ENCODE results near the gene CFAP46.

CFAP46 gene

DNA sequence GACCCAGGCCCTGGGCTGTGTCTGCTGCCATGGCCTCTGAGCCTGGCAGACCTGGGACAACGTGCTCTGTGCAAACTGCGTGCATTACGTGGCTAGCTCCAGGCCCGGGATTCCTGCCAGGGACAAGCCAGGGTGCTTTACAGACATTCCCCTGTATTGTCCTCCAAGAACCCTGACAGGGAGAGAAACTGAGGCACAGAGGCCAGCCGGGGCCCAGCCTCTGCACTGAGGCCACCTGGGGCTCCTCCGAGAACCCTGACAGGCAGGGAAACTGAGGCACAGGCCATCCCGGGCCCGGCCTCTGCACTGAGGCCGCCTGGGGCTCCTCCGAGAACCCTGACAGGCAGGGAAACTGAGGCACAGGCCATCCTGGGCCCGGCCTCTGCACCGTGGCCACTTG lies 64.9 kb downstream of the CFAP46 start:
- H3K36me3 Mint-ChIP-seq, result no peaks in the 10 kb centered on the region

DNA sequence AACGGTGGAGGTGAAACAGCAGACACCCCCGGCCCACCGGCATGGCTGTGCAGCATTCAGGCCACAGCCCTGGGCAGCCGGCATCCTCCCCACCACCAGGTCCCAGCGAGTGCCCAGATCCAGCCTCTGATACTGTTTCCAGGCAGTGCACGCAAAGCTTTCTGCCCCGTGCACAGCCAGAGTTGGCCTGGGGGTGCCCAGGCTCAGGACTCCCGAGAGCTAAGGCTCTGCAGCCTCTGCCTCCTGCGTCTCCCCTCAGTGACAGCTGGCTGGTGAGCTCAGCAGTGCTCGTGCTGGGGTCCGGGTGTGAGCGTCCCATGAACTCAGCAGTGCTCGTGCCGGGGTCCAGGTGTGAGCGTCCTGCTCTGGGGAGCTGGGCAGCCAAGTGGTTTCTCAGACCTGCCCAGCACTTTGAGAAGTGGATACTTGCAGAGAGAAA lies 65.4 kb downstream of the CFAP46 start:
- Mint-ChIP-seq H3K4me1 (ENCODE audit: low read depth) (no peaks in the 10 kb centered on the region), H3K36me3 (no peaks in the 10 kb centered on the region), H3K9me3 (ENCODE audit: low read depth) (peaks cover 4% of the 10 kb centered on the region), H3K4me3 (no peak overlapping the region), H3K27ac (no peak overlapping the region), H3K27me3 (peaks cover 14% of the 10 kb centered on the region)

More for the DNA sequence above, 64.9 kb downstream of the CFAP46 start:
- Mint-ChIP-seq H3K4me3 (no peak overlapping the region), H3K27me3 (peaks cover 14% of the 10 kb centered on the region), H3K9me3 (ENCODE audit: low read depth) (peaks cover 4% of the 10 kb centered on the region), H3K4me1 (ENCODE audit: low read depth) (no peaks in the 10 kb centered on the region), H3K27ac (no peak overlapping the region)

DNA sequence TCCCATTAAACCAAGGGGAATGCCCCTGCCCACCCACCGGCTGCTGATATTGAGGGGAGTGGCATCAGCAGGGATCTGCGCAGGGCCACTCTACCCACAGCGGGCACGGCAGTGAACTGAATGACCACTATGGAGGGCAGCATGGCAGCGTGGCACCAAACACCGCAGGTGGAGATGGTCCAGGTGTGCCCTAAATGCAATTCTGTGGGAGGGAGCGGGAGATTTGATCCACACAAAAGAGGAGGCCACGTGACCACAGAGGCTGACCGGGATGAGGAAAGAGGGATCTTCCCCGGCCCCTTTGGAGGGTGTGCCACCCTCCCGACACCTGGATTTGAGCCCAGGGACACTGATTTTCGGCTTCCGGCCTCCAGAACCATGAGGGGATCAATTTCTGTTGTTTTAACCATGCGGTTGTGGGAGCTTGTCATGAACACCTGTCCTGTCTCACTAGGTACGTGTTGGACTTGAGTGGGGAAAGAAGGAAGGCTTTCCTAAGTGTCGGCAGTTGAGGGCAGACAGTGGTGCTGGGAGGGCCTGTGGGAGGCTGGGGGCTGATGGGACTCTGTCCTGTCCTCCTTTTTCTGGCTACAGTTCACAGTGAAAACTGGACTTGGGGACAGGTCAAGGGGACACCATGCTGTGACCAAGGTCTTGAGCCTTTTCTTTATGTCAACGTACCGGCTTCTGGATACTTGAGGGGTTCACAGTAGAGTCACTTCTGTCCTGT lies 66.1 kb downstream of the CFAP46 start:
- Mint-ChIP-seq H3K4me3 (no peak overlapping the region), H3K36me3 (no peaks in the 10 kb centered on the region), H3K27ac (no peak overlapping the region), H3K4me1 (ENCODE audit: low read depth) (no peaks in the 10 kb centered on the region), H3K9me3 (ENCODE audit: low read depth) (peaks cover 4% of the 10 kb centered on the region), H3K27me3 (peaks cover 17% of the 10 kb centered on the region)

DNA sequence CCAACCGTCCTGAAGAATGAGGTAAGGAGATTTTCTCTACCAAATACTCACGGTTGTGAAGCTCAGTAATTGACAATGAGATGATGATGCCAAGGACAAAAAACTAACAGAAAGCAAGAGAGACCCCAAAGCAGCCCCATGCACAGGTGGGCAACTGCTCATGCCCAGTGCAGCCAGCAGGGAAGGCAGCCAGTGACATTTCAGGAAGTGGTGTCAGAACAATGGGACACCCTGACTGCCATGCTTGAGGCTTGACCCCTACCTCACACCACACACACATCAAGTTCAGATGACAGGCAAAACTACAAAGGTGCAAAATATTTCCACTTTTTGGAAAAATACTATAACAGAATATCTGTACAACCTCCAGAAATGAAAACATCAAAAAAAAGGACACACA lies 66.9 kb downstream of the CFAP46 start:
- Mint-ChIP-seq H3K9me3 (ENCODE audit: low read depth) (peaks cover 4% of the 10 kb centered on the region), H3K4me3 (no peak overlapping the region), H3K27ac (no peak overlapping the region), H3K27me3 (peaks cover 18% of the 10 kb centered on the region), H3K4me1 (ENCODE audit: low read depth) (no peaks in the 10 kb centered on the region), H3K36me3 (no peaks in the 10 kb centered on the region)

DNA sequence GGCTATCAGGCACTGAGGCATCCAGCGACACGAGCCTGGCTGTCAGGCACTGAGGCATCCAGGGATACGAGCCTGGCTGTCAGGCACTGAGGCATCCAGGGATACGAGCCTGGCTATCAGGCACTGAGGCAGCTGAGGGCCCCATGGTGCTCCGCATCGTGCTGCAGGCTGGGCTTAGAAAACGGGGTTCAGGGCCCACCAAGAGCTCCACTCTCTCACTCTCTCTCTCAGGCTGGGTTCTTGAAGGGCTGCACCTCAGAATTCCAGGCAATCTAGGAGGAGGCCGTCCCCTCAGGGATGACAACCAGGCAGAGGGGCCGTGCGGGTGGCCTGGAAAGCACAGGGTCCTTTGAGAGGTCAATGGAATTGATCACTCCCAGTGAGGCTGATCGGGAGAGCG lies 69.0 kb downstream of the CFAP46 start:
- Mint-ChIP-seq H3K27ac (no peak overlapping the region), H3K36me3 (no peaks in the 10 kb centered on the region), H3K4me3 (no peak overlapping the region), H3K27me3 (peaks cover 16% of the 10 kb centered on the region), H3K9me3 (ENCODE audit: low read depth) (peaks cover 4% of the 10 kb centered on the region), H3K4me1 (ENCODE audit: low read depth) (no peaks in the 10 kb centered on the region)

DNA sequence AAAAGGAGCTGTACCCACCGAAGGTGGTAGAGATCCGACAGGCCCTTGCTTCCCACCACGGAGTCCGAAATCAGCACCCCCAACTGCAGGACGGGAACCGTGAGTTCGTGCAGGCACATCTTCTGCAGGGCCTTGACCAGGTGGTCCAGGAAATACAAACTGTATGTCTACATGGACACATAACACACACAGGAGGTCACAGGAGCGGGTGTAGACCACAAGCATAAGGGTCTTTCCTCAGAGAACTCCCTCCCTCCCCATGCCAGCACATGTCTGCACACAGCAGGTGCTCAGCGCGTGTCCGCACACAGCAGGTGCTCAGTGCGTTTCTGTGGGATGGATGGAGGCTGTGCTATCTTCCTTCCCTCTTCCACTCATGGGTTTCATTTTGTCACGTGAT lies 69.7 kb downstream of the CFAP46 start:
- no peaks in the 10 kb centered on the region for H3K36me3 Mint-ChIP-seq
- peaks cover 4% of the 10 kb centered on the region for H3K9me3 Mint-ChIP-seq (ENCODE audit: low read depth)
- no peak overlapping the region for H3K4me3 Mint-ChIP-seq
- H3K27me3 Mint-ChIP-seq, result peaks cover 14% of the 10 kb centered on the region
- H3K4me1 Mint-ChIP-seq (ENCODE audit: low read depth), result no peaks in the 10 kb centered on the region
- no peak overlapping the region for H3K27ac Mint-ChIP-seq

DNA sequence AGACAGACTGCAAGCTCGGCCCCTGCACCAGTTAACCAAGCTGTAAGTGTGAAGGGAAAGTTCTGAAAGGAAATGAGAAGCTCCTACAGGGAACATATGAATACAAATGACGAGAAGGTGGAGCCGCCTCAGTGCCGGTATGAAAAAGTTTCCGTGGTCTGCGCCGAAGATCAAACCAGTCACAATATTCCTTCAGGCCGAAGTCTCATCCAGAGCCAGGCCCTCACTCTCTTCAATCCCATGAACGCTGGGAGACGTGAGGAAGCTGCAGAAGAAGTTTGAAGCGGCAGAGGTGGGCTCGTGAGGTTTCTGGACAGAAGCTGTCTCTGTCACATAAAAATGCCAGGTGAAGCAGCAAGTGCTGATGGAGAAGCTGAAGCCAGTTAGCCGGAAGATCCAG lies 71.9 kb downstream of the CFAP46 start:
- peaks cover 4% of the 10 kb centered on the region for H3K9me3 Mint-ChIP-seq (ENCODE audit: low read depth)
- H3K4me3 Mint-ChIP-seq, result no peak overlapping the region
- H3K4me1 Mint-ChIP-seq (ENCODE audit: low read depth), result no peaks in the 10 kb centered on the region
- H3K36me3 Mint-ChIP-seq, result no peaks in the 10 kb centered on the region
- peaks cover 8% of the 10 kb centered on the region for H3K27me3 Mint-ChIP-seq
- H3K27ac Mint-ChIP-seq, result no peak overlapping the region

DNA sequence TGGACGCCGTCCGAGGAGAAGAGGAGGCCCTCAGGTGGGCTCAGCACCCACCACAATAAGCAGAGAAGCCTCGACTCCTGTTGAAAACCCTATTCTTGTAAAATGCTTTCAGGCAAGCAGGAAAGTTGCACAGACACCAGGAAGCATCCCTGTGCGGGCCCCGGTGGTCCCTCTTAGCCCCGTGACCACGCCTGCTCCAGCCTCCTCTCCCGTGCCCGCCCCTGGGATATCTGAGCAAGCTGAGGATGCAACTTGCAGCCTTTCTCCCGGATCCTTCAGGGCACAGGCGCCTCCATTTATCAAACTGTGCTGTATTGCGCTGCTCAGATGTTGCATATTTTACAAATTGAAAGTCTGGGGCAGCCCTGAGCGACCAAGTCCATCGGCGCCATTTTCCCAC lies 72.7 kb downstream of the CFAP46 start:
- H3K27ac Mint-ChIP-seq, result no peak overlapping the region
- no peaks in the 10 kb centered on the region for H3K36me3 Mint-ChIP-seq
- no peaks in the 10 kb centered on the region for H3K4me1 Mint-ChIP-seq (ENCODE audit: low read depth)
- peaks cover 6% of the 10 kb centered on the region for H3K27me3 Mint-ChIP-seq
- H3K9me3 Mint-ChIP-seq (ENCODE audit: low read depth), result no peaks in the 10 kb centered on the region
- H3K4me3 Mint-ChIP-seq, result no peak overlapping the region

DNA sequence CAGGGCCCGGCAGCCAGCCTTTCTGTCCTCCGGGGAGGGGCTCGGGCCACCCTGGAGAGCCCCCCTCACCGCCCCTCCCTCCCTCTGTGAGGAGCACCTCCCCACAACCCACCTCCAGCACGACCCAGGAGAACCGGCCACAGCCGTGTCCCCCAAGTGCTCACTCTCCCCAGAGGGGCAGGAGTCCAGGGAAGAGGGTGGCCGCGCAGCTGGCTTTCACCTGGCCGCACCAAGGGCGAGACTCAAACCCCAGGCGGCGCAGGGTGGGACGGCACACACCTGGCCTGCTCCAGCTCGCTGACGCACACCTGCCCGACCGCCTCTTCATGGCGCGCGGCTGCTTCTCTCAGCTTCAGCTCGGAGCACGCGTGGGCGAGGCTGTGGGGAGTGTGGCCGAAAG lies 73.4 kb downstream of the CFAP46 start:
- H3K27me3 Mint-ChIP-seq, result peaks cover 6% of the 10 kb centered on the region
- no peaks in the 10 kb centered on the region for H3K36me3 Mint-ChIP-seq
- H3K4me1 Mint-ChIP-seq (ENCODE audit: low read depth), result no peaks in the 10 kb centered on the region
- H3K9me3 Mint-ChIP-seq (ENCODE audit: low read depth), result no peaks in the 10 kb centered on the region
- no peak overlapping the region for H3K27ac Mint-ChIP-seq
- H3K4me3 Mint-ChIP-seq, result no peak overlapping the region

DNA sequence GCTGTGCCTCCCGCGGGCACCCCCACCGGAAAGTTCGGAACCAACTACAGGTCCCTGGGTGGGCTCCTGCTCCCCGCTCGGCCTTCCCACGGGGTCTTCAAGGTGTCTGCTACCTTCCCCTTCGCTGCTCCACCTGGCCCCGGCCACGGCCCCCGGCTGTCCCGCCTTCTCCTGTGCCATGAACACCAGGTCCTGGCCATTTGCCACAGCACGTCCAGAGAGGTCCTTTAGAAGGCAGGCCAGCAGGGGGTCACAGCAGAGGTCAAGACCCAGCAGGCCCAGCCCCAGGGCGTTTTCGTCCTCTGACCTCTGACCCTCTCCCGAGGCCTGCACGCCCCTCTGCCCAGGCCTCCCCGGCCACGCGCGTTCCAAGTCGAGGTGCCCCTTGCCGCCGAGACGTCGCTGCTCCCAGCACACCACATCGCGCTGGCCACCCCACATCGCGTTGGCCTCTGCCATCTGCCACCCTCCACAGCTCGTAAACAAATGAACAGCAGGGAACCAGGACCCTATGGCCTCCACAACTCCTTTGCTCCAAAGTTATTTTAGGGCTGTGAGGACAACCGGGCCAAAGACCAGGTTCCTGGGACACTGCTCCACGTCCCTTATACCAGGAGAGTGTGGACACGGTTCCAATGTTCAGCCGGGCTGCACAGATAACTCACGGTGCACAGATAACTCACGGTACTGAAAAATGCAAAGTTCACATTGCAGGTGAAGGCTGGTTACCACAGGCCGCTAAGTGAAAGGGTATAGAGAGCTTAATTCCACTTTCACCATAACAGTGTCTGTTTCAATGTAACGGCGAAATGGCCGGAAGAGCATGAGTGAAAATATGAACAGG lies 74.3 kb downstream of the CFAP46 start:
- no peak overlapping the region for H3K27ac Mint-ChIP-seq
- no peaks in the 10 kb centered on the region for H3K9me3 Mint-ChIP-seq (ENCODE audit: low read depth)
- peaks cover 6% of the 10 kb centered on the region for H3K4me1 Mint-ChIP-seq (ENCODE audit: low read depth)
- H3K36me3 Mint-ChIP-seq, result no peaks in the 10 kb centered on the region
- no peak overlapping the region for H3K4me3 Mint-ChIP-seq
- peaks cover 7% of the 10 kb centered on the region for H3K27me3 Mint-ChIP-seq

DNA sequence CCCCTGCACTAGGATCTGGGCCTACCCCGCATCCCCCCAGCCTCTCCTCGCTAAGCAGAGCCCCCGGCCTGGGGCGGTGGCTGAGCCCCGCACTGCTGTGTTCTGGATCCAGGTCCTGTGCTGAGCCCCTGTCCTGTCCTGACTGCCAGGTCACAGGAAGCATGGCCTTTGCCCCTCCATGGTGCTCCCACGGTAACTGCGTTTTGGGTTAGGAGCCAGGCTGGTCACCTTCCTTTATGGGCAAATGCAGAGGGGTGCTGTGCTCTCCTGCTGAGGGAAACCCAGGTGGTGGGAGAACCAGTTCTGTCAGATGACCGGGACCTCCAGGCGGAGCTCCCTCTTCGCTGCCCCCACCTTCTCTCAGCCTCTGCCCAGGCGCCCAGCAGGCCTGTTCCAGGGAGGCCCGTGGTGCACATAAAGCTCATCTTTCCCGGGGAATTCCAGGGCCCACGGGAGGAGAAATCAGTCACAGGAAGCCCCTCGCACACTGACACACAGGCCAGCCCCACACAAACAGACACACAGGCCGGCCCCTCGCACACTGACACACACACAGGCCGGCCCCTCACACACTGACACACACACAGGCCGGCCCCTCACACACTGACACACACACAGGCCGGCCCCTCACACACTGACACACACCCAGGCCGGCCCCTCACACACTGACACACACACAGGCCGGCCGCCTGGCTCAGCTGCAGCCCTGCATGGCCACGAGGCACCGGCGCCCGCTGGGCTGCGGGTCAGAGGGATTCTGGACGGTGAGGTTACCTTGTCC lies 75.6 kb downstream of the CFAP46 start:
- H3K4me3 Mint-ChIP-seq, result no peak overlapping the region
- H3K27me3 Mint-ChIP-seq, result peaks cover 7% of the 10 kb centered on the region

DNA sequence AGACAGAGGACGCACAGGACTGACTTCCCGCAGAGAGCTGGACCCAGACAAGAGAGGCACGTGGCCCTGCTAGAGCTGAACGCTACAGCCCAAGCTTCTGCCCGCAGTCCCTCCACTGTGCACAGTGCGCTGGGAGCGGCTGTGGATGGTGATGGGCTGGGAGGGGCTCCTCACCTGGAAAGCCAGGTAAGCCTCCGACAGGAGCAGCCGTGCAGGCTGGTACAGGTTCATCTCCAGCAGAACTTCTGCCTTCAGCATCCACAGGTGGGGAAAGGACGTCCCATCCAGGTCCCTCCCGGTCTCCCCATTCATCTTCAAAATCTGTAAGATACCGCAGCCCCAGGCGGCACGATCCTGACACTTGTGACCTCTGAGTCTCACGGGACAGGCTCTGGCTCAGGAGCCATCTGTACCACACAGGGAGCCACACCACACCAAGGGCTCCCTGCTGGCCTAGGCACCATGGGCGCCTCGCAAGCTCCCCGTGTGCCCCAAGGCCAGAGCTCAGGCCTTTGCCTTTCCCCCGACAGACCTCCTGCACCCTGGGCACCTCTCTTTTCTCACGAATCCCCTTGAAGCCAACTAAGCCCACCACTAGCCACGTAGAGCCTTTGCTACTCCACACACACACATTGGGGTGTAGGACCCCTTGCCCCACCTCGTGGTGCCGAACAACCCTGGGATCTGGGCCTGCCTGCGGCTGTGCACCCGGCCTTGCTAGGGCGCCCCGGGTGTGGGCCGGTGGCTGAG lies 76.3 kb downstream of the CFAP46 start:
- Mint-ChIP-seq H3K27ac (no peak overlapping the region), H3K36me3 (no peaks in the 10 kb centered on the region), H3K4me1 (ENCODE audit: low read depth) (peaks cover 6% of the 10 kb centered on the region), H3K4me3 (no peak overlapping the region), H3K27me3 (peaks cover 3% of the 10 kb centered on the region), H3K9me3 (ENCODE audit: low read depth) (no peaks in the 10 kb centered on the region)

More for the DNA sequence above, 75.6 kb downstream of the CFAP46 start:
- Mint-ChIP-seq H3K9me3 (ENCODE audit: low read depth) (no peaks in the 10 kb centered on the region), H3K27ac (no peak overlapping the region), H3K36me3 (no peaks in the 10 kb centered on the region), H3K4me1 (ENCODE audit: low read depth) (peaks cover 6% of the 10 kb centered on the region)

DNA sequence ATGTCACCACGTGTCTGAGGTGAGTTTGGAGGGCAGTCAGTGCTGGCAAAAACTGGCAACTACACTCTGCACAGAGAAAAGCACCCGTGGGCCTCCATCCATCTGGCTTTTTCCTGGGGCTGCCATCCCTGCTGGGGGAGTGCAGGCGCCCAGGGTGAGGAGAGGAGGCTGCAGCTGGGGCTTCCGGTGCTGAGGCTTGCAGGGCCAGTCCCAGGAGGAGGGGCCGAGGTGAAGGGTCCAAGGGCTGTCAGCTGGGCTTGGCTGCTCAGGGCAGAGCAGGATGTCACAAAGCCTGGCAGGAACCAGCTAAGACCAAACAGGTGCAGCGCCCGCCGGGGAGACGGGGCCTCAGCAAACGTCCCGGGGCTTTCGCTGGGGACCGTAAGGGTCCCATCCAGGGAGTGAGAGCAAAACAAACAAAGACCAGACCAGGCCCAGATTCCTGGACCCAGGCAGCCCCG lies 77.2 kb downstream of the CFAP46 start:
- H3K27me3 Mint-ChIP-seq, result peaks cover 3% of the 10 kb centered on the region
- peaks cover 7% of the 10 kb centered on the region for H3K4me1 Mint-ChIP-seq (ENCODE audit: low read depth)
- no peaks in the 10 kb centered on the region for H3K36me3 Mint-ChIP-seq
- H3K4me3 Mint-ChIP-seq, result no peak overlapping the region
- no peaks in the 10 kb centered on the region for H3K9me3 Mint-ChIP-seq (ENCODE audit: low read depth)
- no peak overlapping the region for H3K27ac Mint-ChIP-seq
